Ectodermal cell (in vitro differentiated cells): ENCODE measurements around the gene FTO.

Experiments used
- H3K27ac ChIP-seq: 2 replicates; pipeline ENCODE4 v1.7.0; 2013; ENCODE audit warnings: mild to moderate bottlenecking, low read depth, low read length; ENCODE audit not compliant: insufficient read depth, poor library complexity, severe bottlenecking
- H3K27me3 ChIP-seq: 2 replicates; pipeline ENCODE4 v1.7.0; 2013; ENCODE audit warnings: mild to moderate bottlenecking, low read length; ENCODE audit not compliant: insufficient read depth, control insufficient read depth, poor library complexity, severe bottlenecking
- H3K36me3 ChIP-seq: one replicate; pipeline ENCODE4 v1.7.0; 2013; ENCODE audit warnings: low read length; ENCODE audit not compliant: control insufficient read depth, insufficient read depth
- H3K4me1 ChIP-seq: one replicate; pipeline ENCODE4 v1.7.0; 2013; ENCODE audit warnings: low read length; ENCODE audit not compliant: control insufficient read depth, insufficient read depth
- H3K4me3 ChIP-seq: 2 replicates; pipeline ENCODE4 v1.7.0; 2013; ENCODE audit warnings: low read depth, low read length, control low read depth; ENCODE audit not compliant: insufficient read depth
- H3K9me3 ChIP-seq: 2 replicates; pipeline ENCODE4 v1.7.0; 2013; ENCODE audit warnings: mild to moderate bottlenecking, low read length, moderate library complexity; ENCODE audit not compliant: control insufficient read depth
- WGBS, 2 experiments: methylation state at CpG; one replicate each; pipeline ENCODE4 v1.1.7; 2013; ENCODE audit warnings: missing lambda C conversion rate in 2 of 2; 5-methylcytosine and 5-hydroxymethylcytosine counted together

Gene FTO

DNA sequence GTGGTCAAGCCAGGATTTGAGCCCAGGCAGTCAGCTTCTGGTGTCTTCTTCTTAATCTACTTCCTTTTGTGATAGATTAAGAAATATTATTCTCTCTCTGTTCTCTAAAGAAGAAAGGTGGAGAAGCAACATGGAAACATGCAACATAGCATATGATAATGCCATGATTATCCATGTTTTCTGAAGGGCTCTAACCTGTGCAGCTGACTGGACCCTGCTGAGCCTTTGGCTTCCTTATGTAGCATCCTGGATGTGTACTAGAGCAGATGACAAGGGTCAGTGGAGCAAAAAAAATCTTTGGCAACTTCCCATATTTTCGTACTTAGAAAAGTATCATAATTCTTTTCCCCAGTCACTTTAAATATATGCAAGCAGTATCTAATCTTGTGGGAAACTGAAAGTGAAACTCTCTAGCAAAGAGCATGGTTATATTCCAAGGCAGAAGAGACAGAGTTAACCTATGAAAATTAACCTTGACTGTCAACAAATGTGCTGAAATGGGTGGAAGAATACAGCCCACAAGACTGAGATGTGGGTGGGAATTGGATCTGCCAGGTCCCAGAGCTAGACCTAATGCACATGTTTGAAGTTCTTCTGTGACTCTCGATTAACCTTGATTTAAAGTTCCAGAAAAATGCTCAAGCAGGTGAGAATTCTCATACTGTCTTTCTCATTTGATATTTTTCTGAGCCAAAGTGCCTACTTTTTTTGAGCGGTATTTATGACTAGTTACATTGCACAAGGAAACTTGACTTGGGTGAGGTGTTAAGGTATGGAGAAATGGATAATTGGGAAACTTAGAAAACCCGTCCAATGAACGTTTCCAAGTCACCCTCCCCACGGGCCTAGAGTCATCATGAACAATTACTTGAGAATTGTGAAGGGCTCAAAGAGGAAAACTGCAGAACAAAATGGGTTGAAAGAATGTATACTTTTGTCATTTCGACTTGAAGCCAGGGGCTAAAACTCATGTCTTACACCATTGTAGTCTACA, 248.6 kb downstream of the FTO start:
- H3K36me3 ChIP-seq: no peaks in the 10 kb centered on the region
- WGBS, 2 experiments: 96 to 99% methylated on average over 6 to 7 of the region's 7 CpGs
- no peak overlapping the region for H3K4me3 ChIP-seq
- H3K27me3 ChIP-seq: no peaks in the 10 kb centered on the region
- H3K4me1 ChIP-seq: no peaks in the 10 kb centered on the region
- no peak overlapping the region for H3K27ac ChIP-seq
- no peaks in the 10 kb centered on the region for H3K9me3 ChIP-seq

DNA sequence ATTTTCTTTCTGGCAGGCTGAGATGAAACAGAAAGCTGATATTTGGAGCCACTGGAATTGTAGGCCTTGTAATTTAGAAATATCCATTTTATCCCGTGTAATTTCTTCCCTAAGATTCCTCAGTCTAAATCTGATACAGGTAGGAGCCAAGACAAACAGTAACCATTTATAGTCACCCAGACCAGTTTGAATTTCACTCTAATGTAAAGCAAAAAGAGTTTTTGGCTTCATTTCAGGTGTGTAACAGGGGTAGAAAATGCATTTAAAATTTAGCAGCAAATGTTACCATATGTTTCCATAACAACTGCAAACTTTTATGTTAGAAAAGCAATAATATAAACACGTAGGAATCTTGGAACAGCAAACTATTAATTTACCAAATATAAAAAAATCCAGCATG, 249.4 kb downstream of the FTO start:
- no peaks in the 10 kb centered on the region for H3K27me3 ChIP-seq
- WGBS, 2 experiments: 88 to 97% methylated on average over 1 to 2 of the region's 2 CpGs
- H3K27ac ChIP-seq: no peak overlapping the region
- H3K36me3 ChIP-seq: no peaks in the 10 kb centered on the region
- H3K9me3 ChIP-seq: no peaks in the 10 kb centered on the region
- no peak overlapping the region for H3K4me3 ChIP-seq
- peaks cover 5% of the 10 kb centered on the region for H3K4me1 ChIP-seq

DNA sequence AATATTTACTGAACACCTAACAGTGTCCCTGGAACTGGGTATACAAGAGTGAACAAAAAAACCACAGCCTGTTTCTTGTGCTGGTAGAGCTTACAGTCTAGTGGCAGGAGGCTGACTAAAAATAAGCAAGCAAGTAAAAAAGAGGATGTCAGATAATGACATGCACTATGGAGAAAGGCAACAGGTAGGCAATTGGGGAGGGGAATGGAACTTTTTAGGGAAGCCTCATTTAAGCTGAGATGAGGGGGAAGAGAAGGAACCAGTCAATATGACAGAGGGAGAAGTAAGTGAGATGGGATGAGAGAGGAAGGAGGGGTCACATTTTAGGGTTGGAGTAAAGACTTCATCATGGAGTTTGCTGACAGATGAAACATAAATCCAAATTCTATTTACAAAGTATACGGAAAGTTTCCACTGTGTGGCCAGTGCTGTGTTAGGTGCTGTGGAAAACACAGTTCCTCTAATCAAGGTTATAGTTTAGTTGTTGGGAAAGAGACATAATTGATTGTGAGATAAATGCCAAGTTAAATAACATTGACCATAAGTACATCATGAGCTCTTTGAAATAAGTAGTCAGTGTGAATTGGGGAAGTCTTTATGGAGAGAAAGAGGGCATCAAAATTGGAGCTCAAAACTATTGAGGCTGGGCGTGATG, 251.4 kb downstream of the FTO start:
- WGBS, 2 experiments: 90 to 100% methylated on average over 1 to 2 of the region's 2 CpGs
- Histone ChIP-seq H3K9me3 (no peaks in the 10 kb centered on the region), H3K36me3 (no peaks in the 10 kb centered on the region), H3K27ac (no peak overlapping the region), H3K4me1 (peaks cover 5% of the 10 kb centered on the region), H3K4me3 (no peak overlapping the region), H3K27me3 (no peaks in the 10 kb centered on the region)

DNA sequence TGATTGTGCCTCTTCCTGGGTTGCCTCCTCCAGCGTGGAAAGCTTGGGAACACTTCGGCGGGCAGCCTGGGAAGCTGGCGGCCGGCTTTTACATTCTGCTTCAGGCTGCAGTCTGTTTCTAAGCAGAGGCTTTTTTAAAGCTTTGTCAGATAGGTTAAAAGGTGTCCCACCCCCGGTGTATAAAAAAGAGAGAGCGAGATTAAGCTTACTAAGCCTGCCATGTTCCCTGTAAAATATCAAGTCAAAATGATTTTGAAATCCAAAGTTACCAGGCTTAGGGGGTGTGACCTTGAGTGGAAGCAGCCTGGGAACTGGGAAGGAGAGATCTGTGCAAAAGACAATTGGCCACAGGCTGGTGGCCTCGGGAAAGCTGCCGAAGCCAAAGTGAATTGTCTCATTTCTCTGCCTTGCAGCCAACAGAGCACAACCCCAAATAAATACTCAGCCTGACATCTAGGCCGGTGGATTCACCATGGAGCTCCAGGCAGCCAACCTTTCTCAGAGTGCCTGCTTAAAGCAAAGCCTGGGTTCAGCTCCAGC, 254.5 kb downstream of the FTO start:
- Histone ChIP-seq H3K27ac (no peak overlapping the region), H3K4me3 (no peak overlapping the region)
- WGBS, 2 experiments: 81 to 85% methylated on average over 10 of the region's 10 CpGs

DNA sequence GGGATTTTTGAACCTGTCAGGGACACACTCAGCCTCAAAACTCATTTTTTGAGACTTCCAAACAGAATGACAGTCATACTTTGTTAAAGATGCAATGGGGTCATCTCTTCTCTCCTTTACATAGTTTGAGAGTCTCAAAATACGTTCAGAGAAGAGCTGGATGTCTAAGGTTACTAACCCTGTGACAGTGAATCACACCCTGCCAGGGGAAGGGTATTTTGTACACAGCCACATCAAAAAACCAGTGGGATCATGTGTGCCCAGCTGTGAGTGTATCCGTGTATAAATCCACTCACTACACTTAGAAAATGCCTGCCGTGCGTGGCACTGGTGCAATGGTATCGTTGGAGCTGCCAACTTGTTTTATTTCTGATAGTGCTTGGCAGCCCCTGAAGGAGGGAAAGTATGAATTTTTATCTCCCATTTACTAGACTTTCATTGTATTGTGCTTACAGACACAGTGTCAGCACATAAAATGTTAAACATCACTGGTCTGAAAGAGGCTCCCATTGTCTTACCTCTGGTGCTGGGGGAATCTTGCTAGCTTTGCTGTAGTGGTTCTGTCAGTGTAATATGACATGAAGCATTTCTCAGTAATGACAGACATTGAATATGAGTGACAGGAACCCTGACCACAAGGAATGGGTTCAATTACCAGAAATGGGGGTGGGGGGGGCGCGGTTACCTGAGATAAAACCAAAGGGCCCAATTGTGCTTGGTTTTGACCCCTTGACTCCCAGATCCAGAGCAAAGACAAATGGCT, 256.3 kb downstream of the FTO start:
- Histone ChIP-seq H3K4me3 (no peak overlapping the region), H3K27ac (no peak overlapping the region), H3K9me3 (no peaks in the 10 kb centered on the region), H3K36me3 (no peaks in the 10 kb centered on the region), H3K4me1 (peaks cover 5% of the 10 kb centered on the region), H3K27me3 (no peaks in the 10 kb centered on the region)
- 95 to 98% methylated on average over 7 of the region's 7 CpGs for WGBS, 2 experiments

More for the DNA sequence above, 254.5 kb downstream of the FTO start:
- Histone ChIP-seq H3K36me3 (no peaks in the 10 kb centered on the region), H3K9me3 (no peaks in the 10 kb centered on the region), H3K4me1 (peaks cover 5% of the 10 kb centered on the region), H3K27me3 (no peaks in the 10 kb centered on the region)

DNA sequence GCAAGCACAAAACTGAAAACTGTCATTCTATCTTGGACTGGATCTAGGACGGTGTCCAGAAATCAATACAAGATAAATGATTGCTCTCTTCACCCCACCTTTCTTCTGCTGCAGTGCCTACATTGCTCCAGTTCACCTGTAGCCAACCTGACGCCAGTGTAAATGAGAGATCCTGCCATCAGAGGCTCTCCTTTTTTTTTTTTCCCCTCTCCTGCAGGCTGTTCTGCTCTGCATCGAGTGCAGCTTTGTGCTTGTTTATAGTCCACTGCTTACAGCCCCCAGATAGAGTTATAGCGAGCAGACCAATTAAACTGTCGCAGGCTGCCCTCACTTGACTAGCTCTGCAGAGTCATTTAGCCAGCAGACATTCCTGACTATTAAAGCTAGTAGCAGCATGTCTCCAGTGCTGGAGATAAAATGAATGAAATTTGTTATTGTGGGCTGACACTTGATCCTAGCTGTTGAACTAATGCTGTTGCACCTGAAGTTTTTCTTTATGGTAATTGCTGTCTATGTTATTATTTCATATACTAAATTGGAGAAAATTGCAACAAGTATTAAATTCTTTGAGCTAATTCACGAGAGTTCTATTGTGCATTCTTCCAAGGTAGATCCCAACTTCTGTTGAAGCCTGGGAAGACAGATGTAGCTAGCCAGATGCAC, 257.1 kb downstream of the FTO start:
- Histone ChIP-seq H3K4me3 (no peak overlapping the region), H3K36me3 (no peaks in the 10 kb centered on the region), H3K27me3 (no peaks in the 10 kb centered on the region), H3K9me3 (no peaks in the 10 kb centered on the region), H3K4me1 (peaks cover 5% of the 10 kb centered on the region), H3K27ac (no peak overlapping the region)
- WGBS, 2 experiments: 89 to 90% methylated on average over 6 of the region's 6 CpGs

DNA sequence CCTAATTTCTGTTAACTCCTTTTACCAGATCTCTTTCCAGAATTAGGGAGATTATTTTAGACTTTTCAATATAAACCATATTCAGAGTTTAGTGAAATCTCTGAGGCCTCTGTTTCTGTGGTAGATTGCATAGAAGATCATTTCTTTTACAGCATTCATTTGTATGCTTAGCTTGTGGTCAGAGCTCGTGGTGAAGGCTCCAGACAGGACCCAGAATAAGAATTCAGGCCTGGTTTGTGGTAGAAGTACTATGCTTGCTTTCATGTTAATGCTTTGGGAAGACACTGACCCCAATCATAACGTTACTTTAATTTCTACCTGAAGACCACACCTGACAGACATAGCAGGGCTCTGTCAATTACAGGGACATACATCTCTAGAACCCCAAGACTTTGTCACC, 258.1 kb downstream of the FTO start:
- H3K36me3 ChIP-seq: no peaks in the 10 kb centered on the region
- no peaks in the 10 kb centered on the region for H3K27me3 ChIP-seq
- no peak overlapping the region for H3K4me3 ChIP-seq
- H3K27ac ChIP-seq: no peak overlapping the region
- no peaks in the 10 kb centered on the region for H3K9me3 ChIP-seq
- H3K4me1 ChIP-seq: peaks cover 5% of the 10 kb centered on the region
- WGBS, 2 experiments: 91 to 100% methylated on average over 2 of the region's 2 CpGs

DNA sequence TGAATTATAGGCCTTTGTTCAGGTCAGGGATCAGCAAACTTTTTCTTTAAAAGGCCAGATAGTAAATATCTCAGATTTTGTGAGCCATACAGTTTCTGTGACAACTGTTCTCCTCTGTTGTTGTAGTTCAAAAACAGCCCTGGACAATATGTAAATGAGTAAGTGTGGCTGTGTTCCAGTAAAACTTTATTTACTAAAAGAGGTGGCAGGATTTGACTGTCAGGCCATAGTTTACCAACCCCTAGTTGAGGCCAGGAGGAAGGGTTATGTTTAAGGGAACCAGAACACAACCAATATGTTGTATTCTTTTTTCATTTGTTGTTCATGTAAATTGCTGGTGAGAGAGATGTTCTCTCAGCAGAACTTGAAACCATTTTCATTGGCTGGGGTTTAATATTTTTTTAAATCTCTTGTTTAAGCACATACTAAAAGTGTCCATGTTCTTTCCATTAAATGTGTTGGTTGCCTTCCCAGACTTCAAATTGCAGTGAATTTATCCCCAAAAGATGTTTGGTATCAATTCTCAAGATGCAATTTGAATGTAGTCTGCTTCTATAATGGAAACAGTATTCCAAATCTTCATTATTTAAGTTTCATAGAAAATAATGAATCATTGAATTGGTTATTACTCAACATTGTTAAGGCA, 260.3 kb downstream of the FTO start:
- Histone ChIP-seq H3K36me3 (no peaks in the 10 kb centered on the region), H3K9me3 (no peaks in the 10 kb centered on the region), H3K4me3 (no peak overlapping the region), H3K27me3 (no peaks in the 10 kb centered on the region), H3K27ac (no peak overlapping the region), H3K4me1 (peaks cover 9% of the 10 kb centered on the region)

DNA sequence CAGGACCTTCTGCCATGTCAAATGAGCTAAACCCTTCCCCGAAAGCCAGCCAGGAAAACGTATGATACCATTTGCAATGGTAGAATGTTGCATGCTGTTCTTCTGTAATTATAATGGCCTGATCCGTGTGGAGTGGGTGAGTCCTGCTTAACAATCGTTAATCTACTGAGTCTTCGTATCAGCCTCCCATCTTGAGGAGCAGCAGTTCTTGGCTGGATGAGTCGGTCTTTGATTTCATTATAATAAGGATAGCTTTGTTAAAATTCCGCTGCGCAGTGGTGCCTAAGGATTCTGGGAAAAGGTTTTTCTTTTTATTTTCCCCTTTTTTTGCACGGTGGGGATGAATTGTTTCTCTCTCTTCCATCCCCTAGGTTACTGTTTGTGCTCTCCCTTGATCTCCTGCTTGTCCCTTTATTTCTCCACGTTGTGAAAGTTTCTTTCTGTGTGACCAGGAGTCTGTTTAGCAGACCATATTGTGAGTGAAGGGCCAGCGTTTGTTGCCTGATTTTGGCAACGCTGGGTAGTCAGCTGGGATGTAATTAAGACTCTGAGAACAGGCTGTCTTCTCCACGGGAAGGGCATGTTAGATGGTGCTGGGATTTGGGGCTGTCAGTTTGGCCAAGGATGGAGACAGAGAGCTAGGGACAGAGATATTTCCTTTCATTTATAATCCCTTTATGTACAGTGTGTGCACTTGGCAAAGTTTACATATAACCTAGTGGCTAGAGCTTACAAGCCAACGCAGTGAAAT, 263.0 kb downstream of the FTO start:
- H3K4me1 ChIP-seq: peaks cover 9% of the 10 kb centered on the region
- H3K4me3 ChIP-seq: no peak overlapping the region
- no peaks in the 10 kb centered on the region for H3K36me3 ChIP-seq
- no peaks in the 10 kb centered on the region for H3K27me3 ChIP-seq
- H3K9me3 ChIP-seq: no peaks in the 10 kb centered on the region
- no peak overlapping the region for H3K27ac ChIP-seq
- 76 to 80% methylated on average over 13 to 14 of the region's 14 CpGs for WGBS, 2 experiments
